GM18951 (cell line): ENCODE measurements around the gene LRRC36.

Experiments
- POLR2A ChIP-seq: IDR thresholded peaks from 4 replicates; pipeline ENCODE4 v1.6.1; 2011; ENCODE audit warnings: mild to moderate bottlenecking; ENCODE audit not compliant: insufficient read length, insufficient read depth; ENCODE audit errors: extremely low read depth
- in situ Hi-C: fragments of 300-500 bp; cut with MboI; formaldehyde crosslinking; loops from one replicate; pipeline ENCODE4 v1.12.0; 2022; ENCODE audit warnings: low sequenced_read_pairs, mixed read lengths, inconsistent platforms; ENCODE audit not compliant: unreplicated experiment

The LRRC36 gene

DNA sequence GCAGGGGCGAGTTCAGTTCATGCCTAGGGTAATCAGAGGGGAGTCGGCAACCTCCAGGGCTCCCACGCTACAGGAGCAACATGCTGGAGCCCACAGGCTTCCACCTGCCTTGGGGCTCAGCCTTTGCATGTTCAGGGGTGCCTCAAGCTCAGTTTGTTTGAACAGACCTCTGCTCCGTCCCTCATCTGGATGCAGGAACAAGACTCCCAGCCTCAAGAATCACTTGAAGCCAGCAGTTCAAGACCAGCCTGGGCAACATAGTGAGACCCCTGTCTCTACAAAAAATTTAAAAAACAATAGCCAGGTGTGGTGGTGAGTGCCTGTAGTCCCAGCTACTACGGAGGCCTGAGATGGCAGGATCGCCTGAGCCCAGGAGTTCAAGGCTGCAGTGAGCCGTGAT lies 99.4 kb downstream of the LRRC36 start:
- in situ Hi-C loops: no loop called here
- TF ChIP-seq POLR2A: no peak

DNA sequence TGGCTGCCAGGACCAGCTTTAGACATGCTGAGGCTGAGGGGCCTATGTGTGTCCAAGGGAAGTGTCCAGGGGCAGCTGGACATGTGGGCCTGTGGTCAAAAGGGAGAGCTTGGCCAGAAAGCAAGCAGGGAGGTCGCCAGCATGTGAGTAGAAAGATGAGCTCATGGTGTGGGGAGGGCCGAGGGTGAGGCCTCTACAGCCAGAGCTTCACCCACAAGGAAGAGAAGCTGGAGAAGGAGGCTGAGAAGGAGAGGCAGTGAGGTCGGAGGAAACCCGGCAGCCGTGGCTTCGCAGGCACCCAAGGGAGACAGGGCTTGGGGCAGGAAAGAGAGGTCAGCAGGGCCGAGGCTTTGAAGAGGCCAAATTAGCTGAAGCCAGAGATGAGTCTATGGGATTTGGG lies 100.3 kb downstream of the LRRC36 start:
- in situ Hi-C loops: no loop called here
- no peak for TF ChIP-seq POLR2A

DNA sequence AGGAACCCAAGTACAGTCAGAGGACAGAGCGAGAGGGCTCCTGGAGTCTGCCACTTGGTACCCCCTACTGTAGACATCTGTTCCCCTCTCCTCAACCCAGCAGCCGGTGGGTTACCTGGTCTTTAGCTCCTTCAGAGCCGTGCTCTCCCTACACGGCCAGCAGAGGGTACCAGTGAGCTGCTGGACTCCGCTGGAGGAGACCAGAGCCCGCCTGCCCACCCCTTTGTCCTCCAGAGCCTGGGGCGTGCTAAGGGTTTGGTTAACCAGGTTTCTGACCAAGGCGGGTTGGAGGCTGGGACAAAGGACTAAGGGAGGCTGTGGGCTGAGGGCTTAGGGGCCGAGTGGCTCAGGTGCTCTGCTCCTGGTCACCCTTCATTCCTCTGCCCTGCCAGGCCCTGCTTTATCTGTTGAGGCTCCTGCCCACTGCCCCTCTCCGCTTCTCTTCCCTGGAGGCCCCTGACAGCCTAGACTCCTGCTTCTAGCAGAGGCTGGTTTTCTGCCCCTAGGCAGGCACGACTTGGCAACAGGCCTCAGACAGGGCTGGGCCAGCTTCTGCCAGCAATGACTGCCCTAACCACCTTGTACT lies 101.6 kb downstream of the LRRC36 start:
- in situ Hi-C loops: no loop called here
- TF ChIP-seq POLR2A: no peak

DNA sequence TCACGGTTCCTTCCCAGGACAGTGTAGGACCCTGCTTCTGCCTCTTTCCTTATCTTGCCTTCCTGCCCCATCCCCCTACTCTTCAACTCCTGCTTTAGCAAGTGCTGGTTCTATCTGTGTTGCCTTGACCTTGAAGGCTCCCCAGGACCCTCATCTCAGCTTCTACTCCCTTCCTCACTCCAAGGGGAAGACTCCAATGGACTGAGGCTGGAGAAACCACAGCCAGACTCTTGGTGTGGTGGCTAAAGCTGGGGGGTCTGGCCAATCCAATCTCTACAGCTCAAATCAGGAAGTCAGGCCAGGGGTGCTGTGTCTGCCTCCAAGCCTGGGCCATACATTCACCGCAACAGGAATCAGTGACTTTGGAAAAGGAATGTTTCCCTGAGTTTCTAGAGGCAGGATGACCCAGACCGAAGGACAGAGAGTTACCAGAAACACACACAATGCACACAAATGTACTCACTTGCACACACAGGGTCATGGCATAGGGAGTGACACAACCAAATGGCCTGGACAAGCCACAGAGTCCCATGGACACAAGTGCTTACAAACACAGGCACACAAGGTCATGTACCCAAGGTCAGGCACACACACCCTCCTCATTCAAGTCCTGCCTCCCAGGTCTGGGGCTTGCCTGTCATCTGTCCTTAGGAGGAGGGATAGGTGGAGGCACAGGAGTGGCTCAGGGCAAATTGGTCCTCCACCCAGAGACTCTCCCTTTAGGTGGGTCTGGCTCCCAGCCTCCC lies 102.6 kb downstream of the LRRC36 start:
- in situ Hi-C loops: no loop called here

DNA sequence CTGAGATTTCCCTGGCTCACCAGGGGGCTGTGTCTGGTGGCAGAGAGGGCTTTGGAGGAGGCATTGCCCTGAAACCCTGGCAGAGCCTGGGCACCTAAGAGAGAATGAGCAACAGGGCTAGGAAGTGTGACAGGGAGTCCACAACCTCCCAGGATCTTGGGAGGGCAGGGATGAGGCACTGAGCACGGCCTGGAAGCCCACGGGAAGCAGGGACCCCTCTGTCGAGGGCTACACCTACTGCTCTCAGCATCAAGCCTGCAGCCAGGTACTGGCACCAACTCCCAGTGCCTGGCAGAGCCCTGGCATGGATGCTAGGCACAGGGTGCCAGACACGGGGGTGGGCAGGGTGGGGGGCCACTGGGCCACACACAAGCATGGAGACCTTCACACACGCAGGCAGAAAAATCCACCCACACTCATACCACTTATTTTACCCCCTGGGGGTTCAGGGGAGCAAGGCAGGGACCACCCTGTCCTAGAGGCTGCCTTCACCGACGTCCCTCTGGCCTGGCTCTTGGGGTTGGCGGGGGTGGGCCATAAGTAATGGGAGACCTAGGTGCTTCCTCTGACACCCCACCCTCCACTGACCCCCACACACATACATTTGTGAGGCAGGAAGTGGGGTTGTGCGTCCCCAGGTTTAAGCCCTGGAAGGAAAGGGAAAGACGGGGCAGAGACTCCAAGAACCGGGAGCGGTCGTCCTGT lies 103.3 kb downstream of the LRRC36 start:
- TF ChIP-seq POLR2A: no peak
- in situ Hi-C loops: no loop called here

More for the DNA sequence above, 102.6 kb downstream of the LRRC36 start:
- no peak for TF ChIP-seq POLR2A

DNA sequence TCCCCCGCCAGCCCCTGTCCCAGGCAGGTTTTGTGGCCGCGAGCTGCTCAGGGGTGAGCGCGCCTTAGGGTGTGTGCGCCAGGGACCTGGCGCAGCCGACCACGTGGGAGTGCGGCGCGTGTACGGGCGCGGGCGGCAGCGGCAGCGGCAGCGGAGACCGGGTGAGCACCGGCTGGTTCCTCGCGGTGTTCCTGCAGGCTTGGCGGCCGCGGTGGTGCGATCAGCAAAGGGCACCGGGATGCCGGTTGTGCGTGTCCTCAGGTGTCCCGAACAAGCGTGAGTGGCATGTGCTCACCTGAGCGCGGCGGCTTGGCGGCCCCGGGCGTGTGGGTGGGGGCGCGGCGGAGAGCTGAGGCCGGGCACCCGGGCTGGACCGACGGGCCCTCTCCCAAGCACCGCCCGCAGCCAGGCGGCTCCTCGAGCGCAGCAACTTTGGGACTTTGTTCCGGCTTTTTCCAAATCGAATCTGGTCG lies 103.9 kb downstream of the LRRC36 start:
- in situ Hi-C loops: no loop called here

DNA sequence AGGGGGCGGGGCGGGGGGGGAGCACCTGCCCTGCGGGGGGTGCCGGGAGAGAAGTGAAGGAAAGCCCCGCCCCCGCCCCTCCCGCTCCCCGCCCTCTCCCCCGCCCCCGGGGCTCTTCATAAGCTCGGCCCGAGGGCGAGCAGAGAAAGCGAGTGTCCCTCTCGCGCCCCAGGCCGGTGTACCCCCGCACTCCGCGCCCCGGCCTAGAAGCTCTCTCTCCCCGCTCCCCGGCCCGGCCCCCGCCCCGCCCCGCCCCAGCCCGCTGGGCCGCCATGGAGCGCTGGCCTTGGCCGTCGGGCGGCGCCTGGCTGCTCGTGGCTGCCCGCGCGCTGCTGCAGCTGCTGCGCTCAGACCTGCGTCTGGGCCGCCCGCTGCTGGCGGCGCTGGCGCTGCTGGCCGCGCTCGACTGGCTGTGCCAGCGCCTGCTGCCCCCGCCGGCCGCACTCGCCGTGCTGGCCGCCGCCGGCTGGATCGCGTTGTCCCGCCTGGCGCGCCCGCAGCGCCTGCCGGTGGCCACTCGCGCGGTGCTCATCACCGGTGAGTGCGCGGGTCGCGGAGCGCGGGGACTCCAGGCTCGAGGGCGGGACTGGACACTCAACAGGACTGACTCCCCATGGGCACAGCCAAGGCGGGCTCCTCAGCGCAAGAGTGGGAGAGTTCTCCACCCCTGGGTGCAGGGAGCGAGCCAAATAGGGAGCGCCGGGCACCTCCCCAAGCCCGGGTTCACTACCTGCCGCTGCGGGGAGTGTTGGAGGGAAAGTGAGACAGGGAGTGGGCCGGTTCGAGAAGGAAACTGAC lies 104.6 kb downstream of the LRRC36 start, which contains the start of gene HSD11B2:
TSS of gene HSD11B2 (plus strand) at position 145 of the 798 bp plus-strand sequence. CDS start at position 273, 128 bp downstream.
- TF ChIP-seq POLR2A: no peak
- in situ Hi-C loops: no loop called here

More for the DNA sequence above, 103.9 kb downstream of the LRRC36 start:
- no peak for TF ChIP-seq POLR2A

DNA sequence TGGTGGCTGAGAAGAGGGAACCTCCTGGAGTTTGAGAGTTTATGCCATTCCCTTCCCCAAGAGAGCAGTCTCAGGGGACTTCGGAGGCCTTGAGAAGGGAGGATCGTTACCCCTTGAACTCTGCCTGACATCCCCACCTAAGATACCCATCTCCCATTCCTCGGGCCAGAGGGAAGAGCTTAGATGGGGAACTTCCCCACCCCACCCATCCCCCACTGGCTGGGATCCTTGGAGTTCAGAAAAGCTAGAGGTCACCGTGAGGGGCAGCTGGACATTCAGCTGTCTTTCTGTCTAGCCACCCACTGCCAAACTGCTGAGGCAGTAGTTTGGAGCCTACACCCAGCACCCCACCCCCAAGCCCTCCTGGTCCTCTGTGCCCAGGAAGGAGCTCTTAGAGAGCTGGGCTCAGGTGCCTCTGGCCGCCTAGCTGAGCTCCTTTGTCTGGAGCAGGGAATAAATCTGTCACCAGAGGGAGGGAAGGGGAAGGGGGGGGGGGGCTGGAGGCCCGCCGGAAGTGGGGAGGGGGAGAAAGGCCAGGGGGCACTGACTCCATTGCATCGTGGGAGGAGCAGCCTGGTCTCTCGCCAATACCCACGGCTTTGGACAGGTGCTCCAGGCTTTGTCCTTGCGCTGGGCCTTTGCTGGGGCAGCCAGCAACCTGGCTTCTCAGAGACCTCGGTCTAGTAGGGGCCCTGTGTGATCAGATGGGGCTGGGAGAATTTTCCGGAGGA lies 105.3 kb downstream of the LRRC36 start:
- TF ChIP-seq POLR2A: no peak
- in situ Hi-C loops: no loop called here

DNA sequence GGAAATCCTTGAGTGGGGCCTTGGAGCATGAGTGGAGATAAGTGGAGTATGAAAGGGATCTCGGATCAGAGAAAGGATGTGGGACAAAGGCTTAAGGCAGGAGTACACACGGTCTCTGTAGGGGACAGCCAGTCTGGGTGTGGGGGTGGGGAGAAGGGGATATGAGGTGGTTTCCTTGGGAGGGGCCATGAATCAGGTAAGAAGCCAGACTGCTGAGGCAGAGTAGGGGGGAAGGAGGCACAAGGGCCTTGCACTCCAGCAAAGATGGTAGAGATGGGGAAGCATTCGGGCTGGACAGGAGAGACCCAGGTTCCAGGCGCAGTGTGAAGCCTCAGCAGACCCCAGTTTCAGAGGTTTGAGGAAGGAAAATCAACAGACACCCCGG lies 105.9 kb downstream of the LRRC36 start:
- no peak for TF ChIP-seq POLR2A
- in situ Hi-C loops: no loop called here

DNA sequence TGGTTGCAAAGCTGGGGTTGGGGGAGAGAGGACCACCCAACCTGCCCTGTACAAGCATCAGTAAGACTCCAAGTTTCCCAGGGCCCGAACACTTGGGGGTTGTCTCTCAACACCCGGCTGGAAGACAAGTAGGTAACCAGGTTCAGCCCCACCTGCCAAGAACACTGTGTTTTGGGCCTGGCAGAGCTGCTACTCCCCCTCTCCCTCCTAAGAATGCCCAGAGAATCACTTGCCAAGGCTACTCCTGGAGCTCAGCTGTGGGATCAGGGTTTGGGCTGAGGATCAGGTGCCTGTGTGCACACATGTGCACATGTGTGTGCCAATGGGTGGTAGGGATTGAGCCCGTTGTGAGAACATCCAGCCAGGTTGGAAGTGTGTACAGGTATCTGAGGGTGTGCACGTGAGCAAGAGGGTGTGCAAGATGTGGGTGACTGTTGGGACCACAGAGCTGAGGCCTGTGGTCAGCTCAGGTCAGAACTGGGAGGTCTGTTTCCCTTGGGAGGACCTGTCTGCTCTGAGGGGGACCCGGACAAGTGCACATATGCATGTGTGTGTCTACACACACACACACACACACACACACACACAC lies 106.6 kb downstream of the LRRC36 start:
- no peak for TF ChIP-seq POLR2A
- in situ Hi-C loops: no loop called here
